HUES64 (cell line): ENCODE results near the gene STAT6.
A peak's percentile ranks its signal among the peaks of the same experiment; 100 is the strongest.

Source experiments
- H3K27ac ChIP-seq: 2 replicates; pipeline ENCODE4 v1.7.0; 2013; ENCODE audit warnings: low read depth, low read length, inconsistent platforms
- H3K27me3 ChIP-seq: 2 replicates; pipeline ENCODE4 v1.6.1; 2013; ENCODE audit warnings: mild to moderate bottlenecking, low read length; ENCODE audit not compliant: insufficient read depth
- H3K36me3 ChIP-seq: 2 replicates; pipeline ENCODE4 v1.6.1; 2013; ENCODE audit warnings: mild to moderate bottlenecking, low read length; ENCODE audit not compliant: insufficient read depth
- H3K4me1 ChIP-seq: 2 replicates; pipeline ENCODE4 v1.6.1; 2013; ENCODE audit warnings: mild to moderate bottlenecking, low read length, moderate library complexity; ENCODE audit not compliant: insufficient read depth
- H3K4me3 ChIP-seq: 2 replicates; pipeline ENCODE4 v1.5.1; 2013; ENCODE audit warnings: mild to moderate bottlenecking, low read length, moderate library complexity
- H3K9ac ChIP-seq: 2 replicates; pipeline ENCODE4 v1.6.1; 2013; ENCODE audit warnings: mild to moderate bottlenecking, low read depth, low read length
- H3K9me3 ChIP-seq: 2 replicates; pipeline ENCODE4 v1.6.1; 2013; ENCODE audit warnings: low read depth, low read length; ENCODE audit not compliant: insufficient read depth
- WGBS: fragments of 150-250, 120-280 bp; methylation state at CpG from one replicate; pipeline ENCODE4 v1.1.7; 2013; ENCODE audit warnings: missing lambda C conversion rate; 5-methylcytosine and 5-hydroxymethylcytosine counted together

STAT6 gene

GRCh38 chr12:57089271-57090245 lies 21.6 kb downstream of the STAT6 start:
- H3K36me3 ChIP-seq: peaks cover 30% of the 10 kb centered on the region
- H3K4me3 ChIP-seq: peak overlapping the region; percentile 90
- H3K27ac ChIP-seq: peak overlapping the region; percentile 77
- peaks cover 19% of the 10 kb centered on the region for H3K4me1 ChIP-seq
- 2% methylated on average over 41 of the region's 45 CpGs for WGBS
- H3K27me3 ChIP-seq: no peaks in the 10 kb centered on the region
- H3K9ac ChIP-seq: peak overlapping the region; percentile 75
- H3K9me3 ChIP-seq: no peaks in the 10 kb centered on the region

- Histone ChIP-seq H3K27ac (peak within 1 kb of the TSS; percentile 100), H3K36me3 (peaks cover 25% of the 10 kb centered on the region), H3K4me1 (peaks cover 13% of the 10 kb centered on the region), H3K4me3 (peak within 1 kb of the TSS; percentile 90), H3K27me3 (no peaks in the 10 kb centered on the region), H3K9me3 (no peaks in the 10 kb centered on the region), H3K9ac (peak within 1 kb of the TSS; percentile 91)
- WGBS: under 1% methylated on average over 81 of the region's 91 CpGs
Measured at GRCh38 chr12:57088354-57089270, 22.6 kb downstream of the STAT6 start, which contains the start of gene NAB2. Gene NAB2 (plus strand): TSS chr12:57089114. CDS start chr12:57089272, 158 bp downstream.

DNA sequence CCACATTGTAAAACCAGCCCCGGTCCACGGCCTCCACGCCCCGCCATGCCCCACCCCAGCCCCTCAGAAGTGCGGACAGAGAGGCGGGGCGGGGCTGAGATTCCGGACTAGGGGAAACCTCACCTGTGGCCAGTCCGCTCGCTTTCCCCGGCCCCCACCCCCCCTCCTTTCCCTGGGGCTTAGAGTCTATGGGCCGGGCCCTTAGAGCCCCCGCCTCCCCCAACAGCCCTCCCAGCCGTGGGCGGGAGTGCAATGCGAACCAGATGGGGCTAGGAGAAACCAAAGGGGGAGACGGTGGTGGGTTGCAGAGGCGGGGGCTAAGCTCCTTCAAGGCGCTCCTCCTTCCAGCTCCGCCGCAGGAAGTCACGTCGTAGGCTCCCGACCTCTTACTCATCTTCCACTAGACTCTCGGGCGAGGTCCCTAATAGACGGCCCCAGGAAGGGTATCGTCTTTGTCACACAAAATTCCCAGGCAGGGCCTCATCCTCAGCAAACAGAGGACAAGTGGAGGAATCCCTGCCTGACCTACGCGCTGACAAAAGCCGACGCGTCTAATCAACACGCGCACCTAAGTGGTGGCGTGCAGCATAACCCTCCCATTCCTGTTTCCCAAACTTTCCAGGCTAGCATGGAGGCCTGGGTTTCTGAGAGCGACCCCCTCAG lies 23.3 kb downstream of the STAT6 start:
- Histone ChIP-seq H3K9me3 (no peaks in the 10 kb centered on the region), H3K36me3 (peaks cover 21% of the 10 kb centered on the region), H3K4me3 (peak overlapping the region; percentile 80), H3K4me1 (peaks cover 10% of the 10 kb centered on the region), H3K9ac (peak overlapping the region; percentile 91), H3K27me3 (no peaks in the 10 kb centered on the region), H3K27ac (peak overlapping the region; percentile 100)
- WGBS: under 1% methylated on average over 33 of the region's 37 CpGs

DNA sequence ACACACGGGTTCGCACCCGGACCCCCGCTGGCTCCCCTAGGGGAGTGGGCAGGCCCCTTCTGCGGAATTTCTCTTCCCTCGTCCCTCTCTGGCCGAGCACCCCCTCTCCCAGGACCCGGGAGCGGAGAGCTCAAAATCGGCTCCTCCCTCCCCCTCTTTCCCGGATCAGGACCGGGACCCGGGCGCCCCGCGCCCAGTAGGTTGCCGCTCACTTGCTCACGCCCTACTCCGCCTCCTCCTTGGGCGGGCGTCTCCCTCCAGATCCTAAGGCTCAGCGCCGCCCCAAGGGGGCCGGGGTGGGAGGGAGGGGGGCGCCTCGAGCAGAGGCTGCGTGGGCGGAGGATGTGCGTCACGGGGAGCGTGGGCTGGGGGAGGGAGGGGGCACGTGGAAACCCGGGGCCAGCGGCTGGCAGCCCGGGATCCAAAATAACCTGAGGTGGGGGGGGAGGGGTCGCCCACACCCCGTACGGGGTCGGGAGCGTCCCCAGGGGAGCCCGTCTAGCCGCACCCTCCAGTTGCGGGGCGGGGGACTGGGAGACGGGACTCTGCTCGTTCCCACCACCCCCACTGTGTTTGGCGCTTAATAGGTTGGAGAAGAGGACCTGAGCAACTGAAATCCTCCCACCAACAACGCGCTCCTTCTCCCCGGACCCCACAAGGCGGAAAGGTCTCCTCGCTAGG lies 24.0 kb downstream of the STAT6 start:
- Histone ChIP-seq H3K4me3 (peak overlapping the region; percentile 80), H3K9me3 (no peaks in the 10 kb centered on the region), H3K9ac (peak overlapping the region; percentile 81), H3K4me1 (peaks cover 10% of the 10 kb centered on the region), H3K36me3 (peaks cover 14% of the 10 kb centered on the region), H3K27me3 (no peaks in the 10 kb centered on the region), H3K27ac (peak overlapping the region; percentile 100)
- under 1% methylated on average over 52 of the region's 52 CpGs for WGBS

- peak overlapping the region; percentile 100 for H3K27ac ChIP-seq
- H3K4me1 ChIP-seq: peaks cover 10% of the 10 kb centered on the region
- peak overlapping the region; percentile 60 for H3K9ac ChIP-seq
- H3K27me3 ChIP-seq: no peaks in the 10 kb centered on the region
- H3K36me3 ChIP-seq: peaks cover 8% of the 10 kb centered on the region
- H3K9me3 ChIP-seq: no peaks in the 10 kb centered on the region
- under 1% methylated on average over 14 of the region's 14 CpGs for WGBS
- H3K4me3 ChIP-seq: peak overlapping the region; percentile 80
Measured at GRCh38 chr12:57086493-57087009, 24.6 kb downstream of the STAT6 start.

GRCh38 chr12:57085999-57086492 lies 25.1 kb downstream of the STAT6 start:
- WGBS: 33% methylated on average over 11 of the region's 12 CpGs
- H3K27me3 ChIP-seq: no peaks in the 10 kb centered on the region
- peaks cover 10% of the 10 kb centered on the region for H3K4me1 ChIP-seq
- no peaks in the 10 kb centered on the region for H3K9me3 ChIP-seq
- H3K9ac ChIP-seq: peak overlapping the region; percentile 60
- H3K36me3 ChIP-seq: peaks cover 4% of the 10 kb centered on the region
- H3K27ac ChIP-seq: peak overlapping the region; percentile 100
- H3K4me3 ChIP-seq: peak overlapping the region; percentile 80

- 86% methylated on average over 1 of the region's 1 CpG for WGBS
- Histone ChIP-seq H3K36me3 (peaks cover 7% of the 10 kb centered on the region), H3K27me3 (no peaks in the 10 kb centered on the region), H3K4me3 (no peak overlapping the region), H3K9ac (no peak overlapping the region), H3K4me1 (peaks cover 12% of the 10 kb centered on the region), H3K27ac (no peak overlapping the region), H3K9me3 (no peaks in the 10 kb centered on the region)
Measured at GRCh38 chr12:57080855-57081254, 30.3 kb downstream of the STAT6 start.

DNA sequence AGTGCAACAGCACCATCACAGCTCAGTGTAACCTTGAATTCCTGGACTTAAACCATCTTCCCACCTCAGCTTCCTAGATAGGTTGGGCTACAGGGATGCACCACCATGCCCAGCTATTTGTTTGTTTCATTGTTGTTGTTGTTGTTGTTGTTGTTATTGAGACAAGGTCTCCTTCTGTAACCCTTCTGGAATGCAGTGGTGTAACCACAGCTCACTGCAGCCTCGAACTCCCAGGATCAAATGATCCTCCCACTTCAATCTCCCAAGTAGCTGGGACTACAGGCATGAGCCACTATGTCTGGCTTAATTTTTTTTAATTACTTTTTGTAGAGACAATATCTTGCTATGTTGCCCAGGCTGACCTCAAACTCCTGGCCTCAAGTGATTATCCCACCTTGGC lies 31.3 kb downstream of the STAT6 start:
- Histone ChIP-seq H3K4me1 (peaks cover 8% of the 10 kb centered on the region; the same call in 1 of the 2 replicates), H3K9me3 (no peaks in the 10 kb centered on the region), H3K36me3 (peaks cover 7% of the 10 kb centered on the region), H3K27ac (no peak overlapping the region), H3K4me3 (no peak overlapping the region), H3K27me3 (no peaks in the 10 kb centered on the region), H3K9ac (no peak overlapping the region)
- 80% methylated on average over 1 of the region's 1 CpG for WGBS

DNA sequence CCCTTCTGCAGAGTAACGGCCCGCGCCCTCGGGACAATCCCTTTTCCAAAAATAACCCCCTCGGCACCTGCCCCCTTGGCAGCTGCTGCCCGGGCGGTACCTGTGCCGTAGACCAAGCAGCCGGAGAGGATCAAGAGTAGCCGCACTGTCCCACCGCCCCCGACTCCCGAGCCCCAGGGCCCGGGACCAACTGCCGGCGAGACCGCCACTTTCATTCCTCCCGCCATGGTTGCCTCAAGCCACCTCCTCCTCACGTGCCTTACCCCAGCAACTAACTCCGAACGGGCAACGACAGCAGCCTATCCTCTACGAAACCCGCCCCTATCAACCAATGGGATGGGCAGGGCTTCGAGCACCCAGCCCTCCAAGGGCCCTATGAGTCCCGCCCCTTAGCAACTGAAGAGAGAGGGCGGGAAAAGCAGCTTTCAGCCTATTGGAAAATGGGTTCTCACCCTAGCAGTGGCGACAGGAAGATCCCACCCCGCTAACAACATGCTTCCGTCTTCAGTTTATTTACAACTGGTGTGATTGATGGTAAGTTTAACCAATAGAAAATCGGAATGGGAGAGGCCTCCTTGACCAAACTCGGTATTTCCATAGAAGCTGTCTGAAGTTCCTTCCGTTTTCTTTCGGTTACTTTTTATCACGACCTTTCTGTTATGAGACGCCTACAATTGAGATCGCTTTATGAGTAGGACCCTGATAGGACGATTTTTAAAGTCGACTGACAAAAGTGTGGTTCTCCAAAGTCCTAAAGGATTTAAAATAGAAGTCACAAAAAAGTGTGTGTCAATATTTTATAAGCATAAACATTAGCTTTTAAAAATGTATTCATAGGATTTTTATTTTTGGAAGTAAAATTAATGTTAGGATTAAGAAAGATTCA lies 32.4 kb downstream of the STAT6 start, which contains the start of gene NEMP1:
Gene NEMP1 (minus strand): TSS at position 273 of the 886 bp plus-strand sequence. CDS start 46 bp downstream, at position 227.
- Histone ChIP-seq H3K4me3 (peak within 1 kb of the TSS; percentile 82), H3K9me3 (no peaks in the 10 kb centered on the region), H3K9ac (peak within 1 kb of the TSS; percentile 90), H3K36me3 (peaks cover 7% of the 10 kb centered on the region), H3K27me3 (no peaks in the 10 kb centered on the region), H3K4me1 (peaks cover 8% of the 10 kb centered on the region; the same call in 1 of the 2 replicates), H3K27ac (peak within 1 kb of the TSS; percentile 77)
- WGBS: under 1% methylated on average over 38 of the region's 39 CpGs
